ENCODE results near the gene TANGO2.

GRCh38 chr22:20022231-20022977 lies 1.5 kb downstream of the TANGO2 start:
- TF ChIP-seq POLR2A (IDR thresholded peaks at IDR 0.05) = no peak
- TF ChIP-seq, protein P1, sequence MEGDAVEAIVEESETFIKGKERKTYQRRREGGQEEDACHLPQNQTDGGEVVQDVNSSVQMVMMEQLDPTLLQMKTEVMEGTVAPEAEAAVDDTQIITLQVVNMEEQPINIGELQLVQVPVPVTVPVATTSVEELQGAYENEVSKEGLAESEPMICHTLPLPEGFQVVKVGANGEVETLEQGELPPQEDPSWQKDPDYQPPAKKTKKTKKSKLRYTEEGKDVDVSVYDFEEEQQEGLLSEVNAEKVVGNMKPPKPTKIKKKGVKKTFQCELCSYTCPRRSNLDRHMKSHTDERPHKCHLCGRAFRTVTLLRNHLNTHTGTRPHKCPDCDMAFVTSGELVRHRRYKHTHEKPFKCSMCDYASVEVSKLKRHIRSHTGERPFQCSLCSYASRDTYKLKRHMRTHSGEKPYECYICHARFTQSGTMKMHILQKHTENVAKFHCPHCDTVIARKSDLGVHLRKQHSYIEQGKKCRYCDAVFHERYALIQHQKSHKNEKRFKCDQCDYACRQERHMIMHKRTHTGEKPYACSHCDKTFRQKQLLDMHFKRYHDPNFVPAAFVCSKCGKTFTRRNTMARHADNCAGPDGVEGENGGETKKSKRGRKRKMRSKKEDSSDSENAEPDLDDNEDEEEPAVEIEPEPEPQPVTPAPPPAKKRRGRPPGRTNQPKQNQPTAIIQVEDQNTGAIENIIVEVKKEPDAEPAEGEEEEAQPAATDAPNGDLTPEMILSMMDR (IDR thresholded peaks at IDR 0.05) = no peak

Data from body of pancreas (tissue), 4 donors.